ENCODE results near the gene CNOT2.

The CNOT2 gene

DNA sequence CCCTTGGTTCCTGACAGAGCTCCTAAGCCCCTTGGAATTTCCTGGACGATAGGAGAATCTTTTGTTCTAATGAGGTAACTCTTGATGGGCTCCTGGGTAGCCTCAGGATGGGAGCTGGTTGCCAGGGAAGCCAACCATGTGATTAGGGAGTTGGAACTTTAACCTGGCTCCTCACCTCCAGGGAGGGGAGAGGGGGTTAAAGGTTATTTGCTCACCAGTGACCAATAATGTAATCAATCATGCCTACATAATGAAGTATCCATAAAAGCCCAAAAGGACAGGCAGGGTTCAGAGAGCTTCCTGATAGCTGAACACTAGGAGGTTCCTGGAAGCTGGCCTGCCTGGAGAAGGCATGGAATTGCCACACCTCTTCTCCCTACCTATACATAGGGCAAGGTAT, 6.2 kb upstream of the CNOT2 start:
- Histone ChIP-seq H3K9ac (ENCODE audit: low read length in 2 of 2) (no peak overlapping the region), H3K4me1 (ENCODE audit: control insufficient read depth, insufficient read depth, low read length) (no peaks in the 10 kb centered on the region), H3K27ac (ENCODE audit: low read length) (no peak overlapping the region), H3K27me3 (ENCODE audit: control insufficient read depth in 1 of 2, insufficient read depth in 2 of 2, low read length in 2 of 2) (no peaks in the 10 kb centered on the region), H3K4me3 (ENCODE audit: low read length in 2 of 2) (no peak overlapping the region), H3K36me3 (ENCODE audit: control insufficient read depth in 2 of 2, insufficient read depth in 2 of 2, low read length in 2 of 2) (peaks cover 2 to 13% of the 10 kb centered on the region in 2 donors), H3K9me3 (ENCODE audit: control insufficient read depth in 2 of 2, low read length in 2 of 2) (no peaks in the 10 kb centered on the region)

DNA sequence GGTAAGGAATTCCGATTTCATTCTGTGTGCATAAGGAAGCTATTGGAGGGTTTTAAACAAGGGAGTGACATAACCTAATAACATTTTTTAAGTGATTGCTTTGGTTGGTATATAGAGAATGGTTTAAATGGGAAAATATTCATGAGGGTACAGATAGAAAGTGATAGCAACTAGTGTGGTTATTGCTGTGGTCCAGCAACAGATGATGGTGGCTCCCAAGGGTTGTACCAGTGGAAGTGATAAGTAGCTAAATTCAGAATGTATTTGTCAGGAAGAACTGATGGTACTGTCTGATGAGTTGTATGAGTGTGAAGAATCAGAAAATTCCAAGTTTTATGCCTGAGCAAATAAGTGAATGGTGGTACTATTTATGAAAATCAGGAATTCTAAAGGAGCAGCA, 2.6 kb upstream of the CNOT2 start:
- H3K27ac ChIP-seq (ENCODE audit: low read length), result no peak overlapping the region
- no peak overlapping the region for H3K9ac ChIP-seq (ENCODE audit: low read length in 2 of 2)
- H3K4me1 ChIP-seq (ENCODE audit: control insufficient read depth, insufficient read depth, low read length), result peaks cover 8% of the 10 kb centered on the region
- no peaks in the 10 kb centered on the region for H3K27me3 ChIP-seq (ENCODE audit: control insufficient read depth in 1 of 2, insufficient read depth in 2 of 2, low read length in 2 of 2)
- H3K4me3 ChIP-seq (ENCODE audit: low read length in 2 of 2), result no peak overlapping the region
- H3K36me3 ChIP-seq (ENCODE audit: control insufficient read depth in 2 of 2, insufficient read depth in 2 of 2, low read length in 2 of 2), result peaks cover 2 to 13% of the 10 kb centered on the region in 2 donors
- H3K9me3 ChIP-seq (ENCODE audit: control insufficient read depth in 2 of 2, low read length in 2 of 2), result no peaks in the 10 kb centered on the region

DNA sequence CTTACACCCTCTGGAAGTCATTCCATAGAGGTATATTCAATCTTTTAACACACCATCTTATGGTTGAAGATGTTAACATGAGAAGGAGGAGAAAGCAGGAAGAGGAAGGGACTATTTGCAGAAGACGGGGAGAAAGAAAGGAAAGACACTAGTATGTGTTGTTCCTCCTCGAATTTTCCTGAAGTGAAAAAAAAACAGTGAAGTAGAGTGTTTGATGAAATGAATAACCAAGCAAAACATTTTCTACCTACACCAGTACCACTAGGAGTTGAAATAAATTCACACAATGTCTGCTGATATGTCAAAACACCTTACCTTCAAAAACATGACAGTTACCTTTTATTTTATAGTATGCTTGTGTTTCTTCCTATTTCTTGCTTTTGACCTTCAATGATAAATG, 1.4 kb upstream of the CNOT2 start:
- H3K4me1 ChIP-seq (ENCODE audit: control insufficient read depth, insufficient read depth, low read length), result peaks cover 8% of the 10 kb centered on the region
- no peak overlapping the region for H3K9ac ChIP-seq (ENCODE audit: low read length in 2 of 2)
- H3K27me3 ChIP-seq (ENCODE audit: control insufficient read depth in 1 of 2, insufficient read depth in 2 of 2, low read length in 2 of 2), result no peaks in the 10 kb centered on the region
- no peak overlapping the region for H3K4me3 ChIP-seq (ENCODE audit: low read length in 2 of 2)
- peaks cover 2 to 13% of the 10 kb centered on the region in 2 donors for H3K36me3 ChIP-seq (ENCODE audit: control insufficient read depth in 2 of 2, insufficient read depth in 2 of 2, low read length in 2 of 2)
- no peak overlapping the region for H3K27ac ChIP-seq (ENCODE audit: low read length)
- H3K9me3 ChIP-seq (ENCODE audit: control insufficient read depth in 2 of 2, low read length in 2 of 2), result no peaks in the 10 kb centered on the region

DNA sequence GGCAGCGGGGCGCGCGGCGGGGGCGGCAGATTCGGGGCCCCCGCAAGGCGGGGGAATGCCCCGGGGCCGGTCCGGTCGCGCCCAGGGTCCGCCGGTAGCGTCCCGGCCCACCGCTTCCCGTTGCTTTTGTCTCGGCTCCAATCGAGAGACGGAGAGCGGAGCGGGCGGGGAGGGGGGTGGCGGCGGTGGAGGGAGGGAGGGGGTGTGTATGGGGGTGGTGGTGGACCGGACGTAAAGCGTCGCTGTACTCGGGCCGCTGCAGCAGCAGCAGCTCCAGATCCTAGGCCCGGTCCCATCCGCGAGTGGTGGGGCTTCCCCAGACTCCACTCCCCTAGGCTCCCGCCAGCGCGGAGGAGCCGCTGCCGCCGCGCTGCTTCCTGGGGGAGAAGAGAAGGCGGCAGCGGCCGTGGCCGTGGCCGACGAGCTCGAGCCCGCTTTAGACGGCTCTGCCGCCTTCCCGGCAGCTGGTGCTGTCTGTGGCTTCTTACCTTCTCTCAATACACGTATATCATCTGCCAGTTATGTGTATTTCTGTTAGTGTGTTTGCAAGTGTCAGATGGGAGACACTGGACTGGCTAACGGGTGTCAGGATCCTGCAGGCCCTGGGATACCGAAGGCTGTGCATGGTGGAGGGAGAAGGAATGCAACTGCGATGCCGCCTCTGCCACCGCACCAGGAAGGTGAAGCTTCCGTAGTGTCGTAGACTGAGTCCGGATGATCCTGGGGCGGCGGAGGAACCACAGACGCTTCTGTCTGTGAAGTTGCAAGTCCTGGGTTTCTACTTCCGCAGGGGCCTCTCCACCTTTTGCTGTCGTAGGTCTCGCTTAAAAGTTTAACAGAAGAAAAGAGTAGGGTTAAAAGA, 508 bp downstream of the CNOT2 start:
- no peaks in the 10 kb centered on the region for H3K9me3 ChIP-seq (ENCODE audit: control insufficient read depth in 2 of 2, low read length in 2 of 2)
- H3K4me3 ChIP-seq (ENCODE audit: low read length in 2 of 2), result peak overlapping the region; percentile 93 to 94
- peaks cover 8% of the 10 kb centered on the region for H3K4me1 ChIP-seq (ENCODE audit: control insufficient read depth, insufficient read depth, low read length)
- H3K9ac ChIP-seq (ENCODE audit: low read length in 2 of 2), result peak overlapping the region; percentile 88 to 95
- H3K27me3 ChIP-seq (ENCODE audit: control insufficient read depth in 1 of 2, insufficient read depth in 2 of 2, low read length in 2 of 2), result no peaks in the 10 kb centered on the region
- H3K36me3 ChIP-seq (ENCODE audit: control insufficient read depth in 2 of 2, insufficient read depth in 2 of 2, low read length in 2 of 2), result peaks cover 2 to 12% of the 10 kb centered on the region in 2 donors
- peak overlapping the region; percentile 84 for H3K27ac ChIP-seq (ENCODE audit: low read length)

- peaks cover 8% of the 10 kb centered on the region for H3K4me1 ChIP-seq (ENCODE audit: control insufficient read depth, insufficient read depth, low read length)
- no peaks in the 10 kb centered on the region for H3K27me3 ChIP-seq (ENCODE audit: control insufficient read depth in 1 of 2, insufficient read depth in 2 of 2, low read length in 2 of 2)
- H3K27ac ChIP-seq (ENCODE audit: low read length), result peak overlapping the region; percentile 84
- H3K9me3 ChIP-seq (ENCODE audit: control insufficient read depth in 2 of 2, low read length in 2 of 2), result no peaks in the 10 kb centered on the region
- peaks cover 0 to 10% of the 10 kb centered on the region in 2 donors for H3K36me3 ChIP-seq (ENCODE audit: control insufficient read depth in 2 of 2, insufficient read depth in 2 of 2, low read length in 2 of 2)
- H3K4me3 ChIP-seq (ENCODE audit: low read length in 2 of 2), result peak overlapping the region; percentile 93 to 94
- H3K9ac ChIP-seq (ENCODE audit: low read length in 2 of 2), result peak overlapping the region; percentile 84 to 95
Observed at GRCh38 chr12:70244409-70244808, 1.2 kb downstream of the CNOT2 start.

GRCh38 chr12:70245458-70245857, 2.2 kb downstream of the CNOT2 start:
- Histone ChIP-seq H3K4me1 (ENCODE audit: control insufficient read depth, insufficient read depth, low read length) (peaks cover 8% of the 10 kb centered on the region), H3K27ac (ENCODE audit: low read length) (no peak overlapping the region), H3K9ac (ENCODE audit: low read length in 2 of 2) (peak overlapping the region in 1 of 2 donors; percentile 14), H3K27me3 (ENCODE audit: control insufficient read depth in 1 of 2, insufficient read depth in 2 of 2, low read length in 2 of 2) (no peaks in the 10 kb centered on the region), H3K4me3 (ENCODE audit: low read length in 2 of 2) (no peak overlapping the region), H3K36me3 (ENCODE audit: control insufficient read depth in 2 of 2, insufficient read depth in 2 of 2, low read length in 2 of 2) (peaks cover 0 to 4% of the 10 kb centered on the region in 2 donors), H3K9me3 (ENCODE audit: control insufficient read depth in 2 of 2, low read length in 2 of 2) (no peaks in the 10 kb centered on the region)

GRCh38 chr12:70246580-70246979, 3.3 kb downstream of the CNOT2 start:
- Histone ChIP-seq H3K27me3 (ENCODE audit: control insufficient read depth in 1 of 2, insufficient read depth in 2 of 2, low read length in 2 of 2) (no peaks in the 10 kb centered on the region), H3K36me3 (ENCODE audit: control insufficient read depth in 2 of 2, insufficient read depth in 2 of 2, low read length in 2 of 2) (peaks cover 0 to 3% of the 10 kb centered on the region in 2 donors), H3K9me3 (ENCODE audit: control insufficient read depth in 2 of 2, low read length in 2 of 2) (no peaks in the 10 kb centered on the region), H3K4me1 (ENCODE audit: control insufficient read depth, insufficient read depth, low read length) (peaks cover 8% of the 10 kb centered on the region), H3K27ac (ENCODE audit: low read length) (no peak overlapping the region), H3K9ac (ENCODE audit: low read length in 2 of 2) (no peak overlapping the region), H3K4me3 (ENCODE audit: low read length in 2 of 2) (no peak overlapping the region)

DNA sequence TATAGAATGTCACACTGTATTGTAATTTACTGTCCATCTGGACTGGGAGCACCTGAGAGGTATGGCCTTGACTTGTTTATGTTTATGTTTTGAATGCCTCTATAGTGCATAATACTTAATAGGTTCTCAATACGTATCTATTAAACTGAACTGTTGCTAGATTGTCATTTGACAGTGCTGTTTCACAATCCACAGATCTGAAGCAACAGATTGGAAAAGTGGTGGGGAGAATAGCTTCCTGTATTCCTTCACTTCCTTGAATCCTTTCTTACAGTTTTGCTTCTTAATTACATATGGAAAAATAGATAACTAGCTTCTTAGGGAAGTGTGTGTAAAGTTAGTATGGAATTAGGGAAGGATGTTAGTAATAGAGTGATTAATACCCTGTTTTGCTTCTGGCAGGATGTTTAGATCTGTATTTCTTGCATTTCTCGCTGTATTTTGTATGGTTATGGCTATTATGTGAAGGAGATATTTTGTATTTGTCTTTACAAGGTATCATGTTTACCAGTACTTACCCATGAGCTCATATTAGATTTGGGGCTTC, 4.5 kb downstream of the CNOT2 start:
- H3K9ac ChIP-seq (ENCODE audit: low read length in 2 of 2), result no peak overlapping the region
- no peak overlapping the region for H3K4me3 ChIP-seq (ENCODE audit: low read length in 2 of 2)
- H3K9me3 ChIP-seq (ENCODE audit: control insufficient read depth in 2 of 2, low read length in 2 of 2), result no peaks in the 10 kb centered on the region
- no peak overlapping the region for H3K27ac ChIP-seq (ENCODE audit: low read length)
- peaks cover 0 to 3% of the 10 kb centered on the region in 2 donors for H3K36me3 ChIP-seq (ENCODE audit: control insufficient read depth in 2 of 2, insufficient read depth in 2 of 2, low read length in 2 of 2)
- no peaks in the 10 kb centered on the region for H3K27me3 ChIP-seq (ENCODE audit: control insufficient read depth in 1 of 2, insufficient read depth in 2 of 2, low read length in 2 of 2)
- H3K4me1 ChIP-seq (ENCODE audit: control insufficient read depth, insufficient read depth, low read length), result peaks cover 8% of the 10 kb centered on the region

- no peaks in the 10 kb centered on the region for H3K9me3 ChIP-seq (ENCODE audit: control insufficient read depth in 2 of 2, low read length in 2 of 2)
- no peak overlapping the region for H3K9ac ChIP-seq (ENCODE audit: low read length in 2 of 2)
- H3K4me1 ChIP-seq (ENCODE audit: control insufficient read depth, insufficient read depth, low read length), result peaks cover 8% of the 10 kb centered on the region
- no peak overlapping the region for H3K4me3 ChIP-seq (ENCODE audit: low read length in 2 of 2)
- peaks cover 0 to 3% of the 10 kb centered on the region in 2 donors for H3K36me3 ChIP-seq (ENCODE audit: control insufficient read depth in 2 of 2, insufficient read depth in 2 of 2, low read length in 2 of 2)
- no peak overlapping the region for H3K27ac ChIP-seq (ENCODE audit: low read length)
- H3K27me3 ChIP-seq (ENCODE audit: control insufficient read depth in 1 of 2, insufficient read depth in 2 of 2, low read length in 2 of 2), result no peaks in the 10 kb centered on the region
Observed at GRCh38 chr12:70248876-70249275, 5.6 kb downstream of the CNOT2 start.

- Histone ChIP-seq H3K36me3 (ENCODE audit: control insufficient read depth in 2 of 2, insufficient read depth in 2 of 2, low read length in 2 of 2) (peaks cover 0 to 3% of the 10 kb centered on the region in 2 donors), H3K27me3 (ENCODE audit: control insufficient read depth in 1 of 2, insufficient read depth in 2 of 2, low read length in 2 of 2) (no peaks in the 10 kb centered on the region), H3K27ac (ENCODE audit: low read length) (no peak overlapping the region), H3K4me1 (ENCODE audit: control insufficient read depth, insufficient read depth, low read length) (peaks cover under 1% of the 10 kb centered on the region), H3K9me3 (ENCODE audit: control insufficient read depth in 2 of 2, low read length in 2 of 2) (no peaks in the 10 kb centered on the region), H3K4me3 (ENCODE audit: low read length in 2 of 2) (no peak overlapping the region), H3K9ac (ENCODE audit: low read length in 2 of 2) (no peak overlapping the region)
Observed at GRCh38 chr12:70249903-70250302, 6.7 kb downstream of the CNOT2 start.

DNA sequence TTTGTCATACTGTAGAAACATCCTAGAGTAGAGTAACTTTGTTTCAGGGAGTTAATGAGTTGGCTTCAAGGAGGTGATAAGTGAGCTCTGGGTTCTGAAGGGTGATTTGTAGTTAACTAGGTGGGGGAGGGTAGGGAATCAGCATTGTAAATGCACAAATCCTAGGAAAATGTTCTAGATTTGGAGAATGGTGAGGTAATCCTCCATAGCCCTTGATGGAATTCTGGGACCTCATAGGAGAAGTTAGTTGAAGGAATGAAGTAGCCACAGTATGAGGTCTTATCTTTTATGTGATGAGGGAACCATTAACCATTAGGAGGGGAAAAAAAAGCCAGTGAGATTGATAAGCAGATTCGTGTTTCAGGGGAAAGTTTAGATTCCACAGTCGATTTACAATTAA, 8.0 kb downstream of the CNOT2 start:
- Histone ChIP-seq H3K4me3 (ENCODE audit: low read length in 2 of 2) (no peak overlapping the region), H3K27ac (ENCODE audit: low read length) (no peak overlapping the region), H3K9ac (ENCODE audit: low read length in 2 of 2) (no peak overlapping the region), H3K27me3 (ENCODE audit: control insufficient read depth in 1 of 2, insufficient read depth in 2 of 2, low read length in 2 of 2) (no peaks in the 10 kb centered on the region), H3K4me1 (ENCODE audit: control insufficient read depth, insufficient read depth, low read length) (no peaks in the 10 kb centered on the region), H3K9me3 (ENCODE audit: control insufficient read depth in 2 of 2, low read length in 2 of 2) (no peaks in the 10 kb centered on the region), H3K36me3 (ENCODE audit: control insufficient read depth in 2 of 2, insufficient read depth in 2 of 2, low read length in 2 of 2) (peaks cover 0 to 3% of the 10 kb centered on the region in 2 donors)
